HuH-7.5 (cell line): ENCODE data around the gene SBK1.
"Not testable (repeated sequence)": the region's sequence is repeated elsewhere in the genome, so short reads cannot be mapped to it uniquely, and the experiment has no call there.

ENCODE experiments used
- DNase-seq: peaks from one replicate; pipeline ENCODE4 v3.0.0; 2011; ENCODE audit warnings: low spot score

SBK1 gene

GRCh38 chr16:28335678-28336077 is 43.4 kb downstream of the SBK1 start:
- DNase-seq: not testable (repeated sequence)

GRCh38 chr16:28336940-28337710 is 44.8 kb downstream of the SBK1 start:
- not testable (repeated sequence) for DNase-seq

- not testable (repeated sequence) for DNase-seq
These were observed 45.9 kb downstream of the SBK1 start for GRCh38 chr16:28338230-28338629.

- DNase-seq: not testable (repeated sequence)
These were observed 70.3 kb downstream of the SBK1 start for GRCh38 chr16:28362600-28362999.

GRCh38 chr16:28363408-28363807 is 71.1 kb downstream of the SBK1 start, which contains the start of gene NPIPB6:
Gene NPIPB6 (minus strand): TSS chr16:28363508. CDS start chr16:28362822, 686 bp downstream.
- not testable (repeated sequence) for DNase-seq

GRCh38 chr16:28364268-28365173 is 72.2 kb downstream of the SBK1 start:
- DNase-seq: not testable (repeated sequence)

- not testable (repeated sequence) for DNase-seq
These were observed 75.6 kb downstream of the SBK1 start for GRCh38 chr16:28367926-28368325.
